CD4-positive, alpha-beta memory T cell (primary cell): ENCODE data around the gene ZXDC. TPM values are rescaled to one million over a fixed set of nuclear protein-coding genes. Genes with fewer than 3 reads are reported as not detected.
A peak's percentile ranks its signal among the peaks of the same experiment; 100 is the strongest.

ENCODE experiments used
- CTCF ChIA-PET: fragments of 350-600 bp; sonication (Branson Sonifier 250); formaldehyde crosslinking; loops from one replicate; lab custom pipeline; 2021; ENCODE audit warnings: inconsistent platforms; ENCODE audit not compliant: partially characterized antibody; lab: Charles Lee
- POLR2A ChIA-PET: fragments of 350-600 bp; sonication (Branson Sonifier 250); formaldehyde crosslinking; loops from one replicate; lab custom pipeline; 2021; ENCODE audit not compliant: partially characterized antibody; lab: Charles Lee
- DNase-seq, 5 donors: peaks; one replicate each; pipeline versions ENCODE4 v3.0.0 to v3.0.0-alpha.2; 2020 to 2022; ENCODE audit warnings: mixed read lengths in 1 of 5
- H3K27ac ChIP-seq: one replicate; pipeline ENCODE4 v1.7.0; 2013; ENCODE audit warnings: low read depth, low read length
- H3K27me3 ChIP-seq: 2 replicates; pipeline ENCODE4 v1.7.0; 2013; ENCODE audit warnings: mild to moderate bottlenecking, low read length, moderate library complexity; ENCODE audit not compliant: insufficient read depth
- H3K36me3 ChIP-seq: 2 replicates; pipeline ENCODE4 v1.7.0; 2013; ENCODE audit warnings: mild to moderate bottlenecking, low read length, moderate library complexity; ENCODE audit not compliant: insufficient read depth
- H3K4me1 ChIP-seq: 2 replicates; pipeline ENCODE4 v1.7.0; 2013; ENCODE audit warnings: mild to moderate bottlenecking, low read length, moderate library complexity; ENCODE audit not compliant: insufficient read depth
- H3K4me3 ChIP-seq, 2 donors: one replicate each; pipeline ENCODE4 v1.7.0; 2013; ENCODE audit warnings: low read length in 2 of 2, mild to moderate bottlenecking in 1 of 2
- H3K9me3 ChIP-seq, 2 donors: one replicate each; pipeline ENCODE4 v1.7.0; 2013; ENCODE audit warnings: low read length in 2 of 2, control low read depth in 1 of 2; ENCODE audit not compliant: control insufficient read depth in 1 of 2
- H3K27ac Mint-ChIP-seq, 7 donors: one replicate each; pipeline ENCODE4 v1.8.0; 2020 to 2021; ENCODE audit warnings: mixed read lengths in 7 of 7, mild to moderate bottlenecking in 6 of 7, inconsistent platforms in 3 of 7, moderate library complexity in 3 of 7
- H3K27me3 Mint-ChIP-seq, 2 donors: one replicate each; pipeline ENCODE4 v1.8.0; 2020 to 2021; ENCODE audit warnings: mixed read lengths in 2 of 2
- H3K36me3 Mint-ChIP-seq, 2 donors: one replicate each; pipeline ENCODE4 v1.8.0; 2020 to 2021; ENCODE audit warnings: mixed read lengths in 2 of 2, inconsistent platforms in 1 of 2, mild to moderate bottlenecking in 1 of 2
- H3K4me1 Mint-ChIP-seq, 4 donors: one replicate each; pipeline ENCODE4 v1.8.0; 2020 to 2021; ENCODE audit warnings: mixed read lengths in 4 of 4, mild to moderate bottlenecking in 1 of 4
- H3K4me3 Mint-ChIP-seq, 8 donors: one replicate each; pipeline ENCODE4 v1.8.0; 2020 to 2021; ENCODE audit warnings: mixed read lengths in 8 of 8, mild to moderate bottlenecking in 7 of 8, moderate library complexity in 6 of 8, inconsistent platforms in 3 of 8
- H3K9me3 Mint-ChIP-seq, 8 donors: one replicate each; pipeline ENCODE4 v1.8.0; 2020 to 2021; ENCODE audit warnings: mixed read lengths in 8 of 8, mild to moderate bottlenecking in 5 of 8, inconsistent platforms in 3 of 8, moderate library complexity in 1 of 8
- intact Hi-C: fragments of 100-400 bp; cut with micrococcal nuclease; formaldehyde crosslinking; loops from one replicate; pipeline ENCODE4 v1.15.1; 2023
- polyA plus RNA-seq, 2 donors: library from polyadenylated mRNA; unstranded; fragments of 300-500 nt; fragmentation: Illumina TruSeq; gene quantifications; one replicate each; pipeline ENCODE4 v1.2.3, GENCODE V29; 2021
- total RNA-seq, 2 experiments: library from RNA; stranded (reverse); gene quantifications; one replicate each; pipeline ENCODE4 v1.2.3, GENCODE V29; 2021

Gene ZXDC, protein sequence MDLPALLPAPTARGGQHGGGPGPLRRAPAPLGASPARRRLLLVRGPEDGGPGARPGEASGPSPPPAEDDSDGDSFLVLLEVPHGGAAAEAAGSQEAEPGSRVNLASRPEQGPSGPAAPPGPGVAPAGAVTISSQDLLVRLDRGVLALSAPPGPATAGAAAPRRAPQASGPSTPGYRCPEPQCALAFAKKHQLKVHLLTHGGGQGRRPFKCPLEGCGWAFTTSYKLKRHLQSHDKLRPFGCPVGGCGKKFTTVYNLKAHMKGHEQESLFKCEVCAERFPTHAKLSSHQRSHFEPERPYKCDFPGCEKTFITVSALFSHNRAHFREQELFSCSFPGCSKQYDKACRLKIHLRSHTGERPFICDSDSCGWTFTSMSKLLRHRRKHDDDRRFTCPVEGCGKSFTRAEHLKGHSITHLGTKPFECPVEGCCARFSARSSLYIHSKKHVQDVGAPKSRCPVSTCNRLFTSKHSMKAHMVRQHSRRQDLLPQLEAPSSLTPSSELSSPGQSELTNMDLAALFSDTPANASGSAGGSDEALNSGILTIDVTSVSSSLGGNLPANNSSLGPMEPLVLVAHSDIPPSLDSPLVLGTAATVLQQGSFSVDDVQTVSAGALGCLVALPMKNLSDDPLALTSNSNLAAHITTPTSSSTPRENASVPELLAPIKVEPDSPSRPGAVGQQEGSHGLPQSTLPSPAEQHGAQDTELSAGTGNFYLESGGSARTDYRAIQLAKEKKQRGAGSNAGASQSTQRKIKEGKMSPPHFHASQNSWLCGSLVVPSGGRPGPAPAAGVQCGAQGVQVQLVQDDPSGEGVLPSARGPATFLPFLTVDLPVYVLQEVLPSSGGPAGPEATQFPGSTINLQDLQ
- total RNA-seq = 10 to 100 TPM; 58.2 to 66.3 TPM
- 10 to 100 TPM; 10.3 to 27.7 TPM for polyA plus RNA-seq

DNA sequence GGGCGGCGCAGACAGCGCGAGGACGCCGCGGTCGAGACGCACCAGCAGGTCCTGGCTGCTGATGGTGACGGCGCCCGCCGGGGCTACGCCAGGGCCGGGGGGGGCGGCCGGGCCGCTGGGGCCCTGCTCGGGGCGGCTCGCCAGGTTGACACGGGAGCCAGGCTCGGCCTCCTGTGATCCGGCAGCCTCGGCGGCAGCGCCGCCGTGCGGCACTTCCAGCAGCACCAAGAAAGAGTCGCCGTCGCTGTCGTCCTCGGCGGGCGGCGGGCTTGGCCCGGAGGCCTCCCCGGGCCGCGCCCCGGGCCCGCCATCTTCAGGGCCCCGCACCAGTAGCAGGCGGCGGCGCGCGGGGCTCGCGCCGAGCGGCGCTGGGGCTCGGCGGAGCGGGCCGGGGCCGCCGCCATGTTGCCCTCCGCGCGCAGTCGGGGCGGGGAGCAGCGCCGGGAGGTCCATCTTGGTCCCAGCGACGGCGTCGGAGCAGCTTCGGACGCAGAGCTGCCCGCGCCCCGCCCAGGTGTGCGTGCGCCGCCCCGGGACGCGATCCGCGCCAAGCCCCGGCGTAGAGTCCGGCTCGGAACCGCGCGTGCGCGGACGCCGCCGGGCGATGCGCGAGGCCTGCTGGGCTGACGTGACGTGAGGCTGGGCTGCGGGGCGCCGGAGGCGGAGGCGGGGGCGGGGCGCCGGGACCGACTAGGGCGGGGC is at the start of gene ZXDC:
TSS of gene ZXDC (minus strand) at position 479 of the 702 bp plus-strand sequence. CDS start at position 453, 26 bp downstream.
- Histone ChIP-seq H3K27me3 (no peaks in the 10 kb centered on the region), H3K27ac (peak within 1 kb of the TSS; percentile 64), H3K36me3 (peaks cover 11% of the 10 kb centered on the region), H3K4me1 (peaks cover 36% of the 10 kb centered on the region), H3K4me3 (peak within 1 kb of the TSS; percentile 60 to 73), H3K9me3 (no peaks in the 10 kb centered on the region)
- Mint-ChIP-seq H3K4me1 (peaks cover 30 to 55% (median 44%) of the 10 kb centered on the region in 4 donors), H3K4me3 (peak within 1 kb of the TSS; percentile 87 to 94 (median 92)), H3K9me3 (no peaks in the 10 kb centered on the region), H3K27me3 (no peaks in the 10 kb centered on the region), H3K36me3 (peaks cover 16 to 36% of the 10 kb centered on the region in 2 donors), H3K27ac (peak within 1 kb of the TSS; percentile 83 to 98 (median 92))
- ChIA-PET POLR2A (interaction anchor here (1.0 to 2.0 kb wide), 9 partner anchors 9 to 1196 kb away, joined by 3 to 9 read pairs (median 4); partner anchors contain the start of genes SLC41A3 and TPRA1), CTCF (interaction anchor here (0.8 to 1.6 kb wide), 2 partner anchors 13 to 47 kb away, joined by 3 to 5 read pairs; no protein-coding TSS in a partner anchor)
- intact Hi-C loops = loop anchor here (1.0 to 10.0 kb wide), 7 partner anchors 119 to 1579 kb away; partner anchors contain the start of genes ABTB1, CHCHD6, KLF15 and SEC61A1
- DNase-seq = peak; percentile 90 to 93 (median 92)

DNA sequence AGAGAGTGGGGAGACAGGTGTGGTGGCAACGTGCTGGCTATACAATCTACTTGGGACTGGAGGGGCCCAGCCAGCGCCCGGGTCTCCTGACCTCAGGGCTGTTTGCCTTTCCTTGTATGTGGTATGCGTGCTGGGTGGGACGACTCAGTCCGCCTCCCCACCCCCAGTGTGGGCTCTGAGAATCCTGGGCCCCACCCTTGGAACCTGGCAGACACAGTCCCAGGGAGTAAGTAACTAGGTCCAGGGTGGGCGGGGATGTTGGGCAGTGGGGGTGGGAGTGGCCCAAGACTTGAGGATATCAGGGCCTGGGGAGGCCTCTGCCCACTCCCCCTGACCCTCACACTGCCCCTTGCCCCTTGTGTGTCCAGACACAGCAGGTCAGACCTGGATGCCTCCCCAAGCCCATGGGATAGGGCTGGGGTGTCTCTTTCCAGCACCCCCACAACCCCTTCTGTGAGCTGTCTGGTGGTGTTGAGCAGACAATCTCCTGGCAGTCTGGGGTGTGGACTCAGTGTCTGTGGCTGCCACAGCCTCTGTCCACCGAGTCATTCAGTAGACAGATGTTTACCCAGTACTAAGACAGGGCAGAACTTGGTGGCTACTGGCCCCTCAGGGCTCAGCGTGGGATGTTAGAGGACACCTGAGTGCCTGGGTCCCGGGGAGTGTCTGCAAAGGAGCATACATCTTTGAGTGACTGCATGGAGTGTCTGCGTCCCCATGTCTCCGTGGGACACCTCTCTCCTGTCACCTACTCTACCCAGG is 49.6 kb upstream of the ZXDC start:
- ChIA-PET POLR2A (no interaction called here), CTCF (no interaction called here)
- Histone ChIP-seq H3K36me3 (no peaks in the 10 kb centered on the region), H3K4me1 (no peaks in the 10 kb centered on the region), H3K9me3 (no peaks in the 10 kb centered on the region), H3K4me3 (no peak overlapping the region), H3K27ac (no peak overlapping the region), H3K27me3 (no peaks in the 10 kb centered on the region)
- no peak overlapping the region for H3K27ac Mint-ChIP-seq
- H3K27me3 Mint-ChIP-seq = peaks cover 13 to 14% of the 10 kb centered on the region in 2 donors
- no peak overlapping the region for H3K4me3 Mint-ChIP-seq
- no peaks in the 10 kb centered on the region for H3K36me3 Mint-ChIP-seq
- intact Hi-C loops = no loop called here
- no peaks in the 10 kb centered on the region for H3K9me3 Mint-ChIP-seq
- H3K4me1 Mint-ChIP-seq = no peaks in the 10 kb centered on the region
- DNase-seq = no peak

DNA sequence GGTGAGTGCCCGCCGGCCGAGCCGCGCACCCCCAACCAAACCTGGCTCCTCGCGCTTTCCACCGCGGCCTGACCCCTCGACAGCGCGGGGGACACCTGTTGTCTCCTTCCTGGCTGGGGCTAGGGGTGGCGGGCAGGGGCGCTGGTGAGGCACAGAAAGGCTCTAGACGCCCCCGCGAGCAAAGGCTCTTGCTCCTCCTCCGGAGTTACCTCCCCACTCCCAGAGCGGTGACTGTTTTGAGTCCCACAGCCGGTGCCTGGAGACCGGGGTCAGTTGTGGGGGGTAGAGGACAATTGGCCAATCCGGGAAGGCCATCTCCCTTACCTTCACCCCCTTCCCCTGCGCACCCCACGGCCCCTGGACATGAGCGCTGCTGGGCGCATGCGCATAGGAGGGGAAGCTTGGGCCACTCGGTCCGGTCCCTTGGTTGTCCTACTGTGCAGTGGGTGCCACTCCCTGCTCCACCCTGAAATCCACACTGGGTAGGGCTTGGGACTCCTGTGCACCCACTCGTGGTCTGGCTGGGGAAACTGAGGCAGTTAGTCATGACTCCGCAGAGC is 48.8 kb upstream of the ZXDC start:
- intact Hi-C loops = no loop called here
- no peaks in the 10 kb centered on the region for H3K9me3 Mint-ChIP-seq
- Histone ChIP-seq H3K27ac (no peak overlapping the region), H3K9me3 (no peaks in the 10 kb centered on the region), H3K36me3 (no peaks in the 10 kb centered on the region), H3K4me1 (no peaks in the 10 kb centered on the region), H3K4me3 (no peak overlapping the region), H3K27me3 (no peaks in the 10 kb centered on the region)
- no peak for DNase-seq
- no peaks in the 10 kb centered on the region for H3K36me3 Mint-ChIP-seq
- no peak overlapping the region for H3K27ac Mint-ChIP-seq
- no peaks in the 10 kb centered on the region for H3K4me1 Mint-ChIP-seq
- H3K27me3 Mint-ChIP-seq = peaks cover 13 to 14% of the 10 kb centered on the region in 2 donors
- ChIA-PET POLR2A (no interaction called here), CTCF (no interaction called here)
- H3K4me3 Mint-ChIP-seq = no peak overlapping the region

DNA sequence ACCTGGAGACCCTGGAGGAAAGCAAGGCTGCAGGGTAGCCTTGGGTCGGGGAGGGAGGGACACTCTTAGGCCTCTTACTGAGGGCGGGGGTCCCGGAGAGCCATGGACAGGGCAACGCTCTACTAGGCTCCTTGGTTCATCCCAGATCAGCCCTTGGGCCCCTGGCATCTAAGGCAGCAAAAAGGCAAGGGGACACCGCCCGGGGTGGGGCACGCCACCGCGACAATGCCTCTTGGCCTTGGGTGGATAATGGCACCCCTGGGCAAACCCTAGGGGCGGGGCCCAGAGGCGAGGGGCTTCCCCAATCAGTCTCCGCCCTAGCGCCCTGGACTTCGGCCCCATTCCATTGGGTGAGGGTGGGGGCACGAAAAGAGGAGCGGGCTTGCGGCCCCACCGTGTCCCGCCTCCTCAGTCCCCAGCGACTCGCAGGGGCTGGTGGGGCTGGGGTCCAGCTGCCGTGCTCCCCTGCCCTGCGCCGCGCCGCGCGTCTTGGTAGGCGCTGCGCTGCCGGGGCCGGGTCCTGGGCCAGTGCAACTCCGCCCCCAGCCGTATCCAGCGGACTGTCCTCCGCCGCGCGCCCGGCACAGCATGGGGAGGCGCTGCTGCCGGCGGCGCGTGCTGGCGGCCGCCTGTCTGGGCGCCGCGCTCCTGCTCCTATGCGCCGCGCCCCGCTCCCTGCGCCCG is 48.2 kb upstream of the ZXDC start, which contains the start of gene CHST13:
TSS of gene CHST13 (plus strand) at position 411 of the 684 bp plus-strand sequence. CDS start at position 589, 178 bp downstream.
- DNase-seq = no peak
- Mint-ChIP-seq H3K9me3 (no peaks in the 10 kb centered on the region), H3K36me3 (no peaks in the 10 kb centered on the region), H3K4me1 (no peaks in the 10 kb centered on the region), H3K27me3 (peaks cover 13 to 14% of the 10 kb centered on the region in 2 donors), H3K27ac (peak within 1 kb of the TSS in 1 of 7 donors; percentile 57), H3K4me3 (no peak within 1 kb of the TSS)
- ChIA-PET CTCF (interaction anchor here (0.7 to 3.0 kb wide), 9 partner anchors 7 to 1025 kb away, joined by 3 to 23 read pairs (median 6); no protein-coding TSS in a partner anchor), POLR2A (no interaction called here)
- intact Hi-C loops = no loop called here
- H3K4me1 ChIP-seq = no peaks in the 10 kb centered on the region
- H3K27me3 ChIP-seq = no peaks in the 10 kb centered on the region
- H3K9me3 ChIP-seq = no peaks in the 10 kb centered on the region
- no peak within 1 kb of the TSS for H3K27ac ChIP-seq
- no peak within 1 kb of the TSS for H3K4me3 ChIP-seq
- no peaks in the 10 kb centered on the region for H3K36me3 ChIP-seq

DNA sequence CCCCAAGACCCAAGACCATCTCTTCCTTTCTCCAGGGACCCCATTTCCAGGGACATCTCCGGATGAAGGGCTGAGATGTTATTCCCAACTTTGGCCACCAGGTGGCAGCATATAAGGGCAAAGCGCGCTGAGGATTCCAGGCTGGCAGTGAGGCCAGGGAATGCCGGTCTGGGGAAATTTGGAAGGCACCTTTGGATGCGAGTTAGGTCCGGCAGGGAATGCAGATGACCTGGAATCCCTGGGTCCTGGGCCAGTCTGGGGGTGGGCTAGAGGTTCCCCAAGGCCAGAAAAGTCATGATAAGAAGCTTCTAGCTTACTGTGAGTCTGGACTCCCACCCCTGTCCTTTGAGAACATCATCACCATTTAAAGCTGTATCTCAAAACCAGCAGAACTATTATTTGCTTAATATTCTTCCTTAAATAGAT is 46.7 kb upstream of the ZXDC start:
- H3K27ac ChIP-seq = no peak overlapping the region
- Mint-ChIP-seq H3K4me3 (no peak overlapping the region), H3K27ac (no peak overlapping the region), H3K36me3 (no peaks in the 10 kb centered on the region), H3K4me1 (no peaks in the 10 kb centered on the region), H3K9me3 (no peaks in the 10 kb centered on the region), H3K27me3 (peaks cover 13 to 14% of the 10 kb centered on the region in 2 donors)
- ChIA-PET CTCF (interaction anchor here (0.6 to 3.0 kb wide), 20 partner anchors 8 to 1027 kb away, joined by 3 to 23 read pairs (median 5); partner anchors contain the start of gene ZXDC), POLR2A (no interaction called here)
- H3K27me3 ChIP-seq = no peaks in the 10 kb centered on the region
- no peak overlapping the region for H3K4me3 ChIP-seq
- H3K4me1 ChIP-seq = no peaks in the 10 kb centered on the region
- intact Hi-C loops = loop anchor here (1.0 kb wide), 1 partner anchor 1025 kb away; no protein-coding TSS in a partner anchor
- H3K9me3 ChIP-seq = no peaks in the 10 kb centered on the region
- peak in 4 of 5 donors; percentile 24 to 43 (median 30) for DNase-seq
- no peaks in the 10 kb centered on the region for H3K36me3 ChIP-seq
